Heart left ventricle (tissue), 13 donors: ENCODE data around the gene GSG1L.

Experiments
- CTCF ChIP-seq, 12 donors: fragments of 200-600 bp; sonication (generic) in 4 of 12; IDR thresholded peaks; one replicate each; pipeline versions ENCODE4 v1.5.0 to v1.8.0; 2018 to 2022; ENCODE audit warnings: antibody characterized with exemption in 12 of 12, mild to moderate bottlenecking in 5 of 12
- POLR2A ChIP-seq, 2 donors: fragments of 450-650 bp; IDR thresholded peaks; one replicate each; pipeline ENCODE4 v1.6.1; 2017; ENCODE audit warnings: antibody characterized with exemption in 2 of 2, mild to moderate bottlenecking in 2 of 2, moderate library complexity in 2 of 2
- donor health status: ischemic (EF 13 %, LVEDD 7.1; RV severe dilation, severe dysfunction).
- donor health status: DM: no; HTN: yes; CAD: no.
- donor health status: DM: no; HTN: no; CAD: no.
- donor health status: ischemic (EF 25% LVEDD 6.9; RV normal size, moderate dysfunction).
- donor health status: ischemic (EF 25% LVEDD 5.7; RV mildly dilated, moderate dysfunction).
- donor health status: ischemic (EF 35%, LVEDD 5.7; RV mildly dilated, moderate dysfunction).
- donor health status: nonischemic (EF 11% LVEDD 7.7; RV severe dilation, severe dysfunction).
- donor health status: DM: yes; HTN: yes; CAD: no.
- donor health status: PGD.
- donor health status: ischemic (EF 29% LVEDD 5.4; RV normal size, mild dysfunction).
- donor health status: nonischemic (EF 23%, LVEDD 6.1; RV moderate dilation, normal function).

- TF ChIP-seq CTCF (IDR thresholded peaks at IDR 0.05) (no peak), POLR2A (IDR thresholded peaks at IDR 0.05) (no peak)
Measured at GRCh38 chr16:27773344-27773743, 290.2 kb downstream of the GSG1L start.
